Activated T-helper 2 cell treated with anti-CD3 and anti-CD28 coated beads, Interferon-gamma antibody, Interleukin-2, Interleukin-4, amounts not matched to agents 10 μg/mL and 5 μg/mL and 100 μg/mL, durations not matched to agents 14 hours and 24 hours and 36 hours (primary cell): Measurements from ENCODE around the gene SLIRP. TPM values are rescaled to one million over a fixed set of nuclear protein-coding genes. Genes with fewer than 3 reads are reported as not detected.
A peak's percentile ranks its signal among the peaks of the same experiment; 100 is the strongest.

ENCODE experiments used
- DNase-seq: peaks from one replicate; pipeline ENCODE4 v3.0.0; 2021; ENCODE audit warnings: low spot score
- H3K27ac Mint-ChIP-seq: one replicate; pipeline ENCODE4 v1.8.0; 2021; ENCODE audit warnings: mixed read lengths
- H3K27me3 Mint-ChIP-seq: one replicate; pipeline ENCODE4 v1.8.0; 2021; ENCODE audit warnings: low read depth, mixed read lengths
- H3K36me3 Mint-ChIP-seq: one replicate; pipeline ENCODE4 v1.8.0; 2021; ENCODE audit warnings: low read depth, mixed read lengths
- H3K4me1 Mint-ChIP-seq: one replicate; pipeline ENCODE4 v1.8.0; 2021; ENCODE audit warnings: low read depth, mixed read lengths
- H3K4me3 Mint-ChIP-seq: one replicate; pipeline ENCODE4 v1.8.0; 2021; ENCODE audit warnings: low read depth, mild to moderate bottlenecking, moderate library complexity, mixed read lengths
- H3K9me3 Mint-ChIP-seq: one replicate; pipeline ENCODE4 v1.8.0; 2021; ENCODE audit warnings: mixed read lengths
- intact Hi-C: fragments of 100-400 bp; cut with micrococcal nuclease; formaldehyde crosslinking; loops from one replicate; pipeline ENCODE4 v1.15.1; 2023
- total RNA-seq: library from RNA; stranded (reverse); gene quantifications from 2 replicates; pipeline ENCODE4 v1.2.3, GENCODE V29; 2022

SLIRP gene
- total RNA-seq, 1 donor from 2014 or later = 145 TPM

- no peak overlapping the region for H3K4me3 Mint-ChIP-seq
- intact Hi-C loops = no loop called here
- H3K9me3 Mint-ChIP-seq = no peaks in the 10 kb centered on the region
- H3K27ac Mint-ChIP-seq = no peak overlapping the region
- H3K4me1 Mint-ChIP-seq = peaks cover 12% of the 10 kb centered on the region
- DNase-seq = no peak
- no peaks in the 10 kb centered on the region for H3K27me3 Mint-ChIP-seq
- H3K36me3 Mint-ChIP-seq = peaks cover 63% of the 10 kb centered on the region
Observed at GRCh38 chr14:77752799-77753516, 45.1 kb downstream of the SLIRP start.

- peaks cover 4% of the 10 kb centered on the region for H3K27me3 Mint-ChIP-seq
- peak within 1 kb of the TSS; percentile 97 for H3K27ac Mint-ChIP-seq
- H3K9me3 Mint-ChIP-seq = no peaks in the 10 kb centered on the region
- intact Hi-C loops = loop anchor here (1.0 kb wide), 3 partner anchors 40 to 439 kb away; partner anchors contain the start of genes ADCK1, GSTZ1 and VIPAS39
- peak; percentile 90 for DNase-seq
- peak within 1 kb of the TSS; percentile 97 for H3K4me3 Mint-ChIP-seq
- peaks cover 28% of the 10 kb centered on the region for H3K4me1 Mint-ChIP-seq
- peaks cover 28% of the 10 kb centered on the region for H3K36me3 Mint-ChIP-seq
Observed at GRCh38 chr14:77760381-77761204, 52.7 kb downstream of the SLIRP start, which contains the start of gene SNW1. Gene SNW1, minus strand, starts transcription at chr14:77761156. Its CDS starts 29 bp downstream, at chr14:77761127.

DNA sequence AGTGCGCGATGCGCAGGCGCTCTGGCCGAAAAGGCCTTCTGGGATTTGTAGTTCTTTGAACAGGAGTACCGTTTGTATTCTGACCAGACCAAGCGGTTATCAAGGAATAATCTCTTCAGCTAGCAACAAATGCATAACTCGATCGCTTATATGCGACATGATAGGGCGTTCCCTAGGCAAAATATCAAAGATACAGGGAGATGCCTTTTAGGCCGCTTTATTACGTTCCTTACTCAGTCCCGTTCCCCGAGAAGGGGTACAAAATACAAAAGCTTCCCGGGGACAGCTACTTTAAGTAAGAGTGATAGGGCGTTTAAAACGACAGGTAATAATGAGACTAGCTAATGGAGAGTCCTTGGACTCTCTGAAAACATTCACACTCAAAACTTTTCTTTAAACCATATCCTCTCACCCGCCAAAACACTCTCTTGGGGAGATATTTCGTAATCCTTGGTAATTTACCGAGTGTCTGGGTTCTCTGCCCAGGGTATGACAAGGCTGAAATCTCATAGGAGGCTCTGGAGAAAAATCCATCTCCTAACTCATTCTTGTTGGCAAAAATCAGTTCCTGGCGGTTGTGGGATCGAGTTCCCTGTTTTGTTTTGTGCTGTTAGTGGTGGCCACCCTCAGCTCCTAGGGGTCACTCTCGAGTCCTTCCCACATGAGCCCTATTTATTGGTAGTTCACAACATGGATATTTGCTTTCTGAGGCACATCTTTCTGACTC lies 53.5 kb downstream of the SLIRP start:
- no peak for DNase-seq
- H3K4me3 Mint-ChIP-seq = peak overlapping the region; percentile 97

DNA sequence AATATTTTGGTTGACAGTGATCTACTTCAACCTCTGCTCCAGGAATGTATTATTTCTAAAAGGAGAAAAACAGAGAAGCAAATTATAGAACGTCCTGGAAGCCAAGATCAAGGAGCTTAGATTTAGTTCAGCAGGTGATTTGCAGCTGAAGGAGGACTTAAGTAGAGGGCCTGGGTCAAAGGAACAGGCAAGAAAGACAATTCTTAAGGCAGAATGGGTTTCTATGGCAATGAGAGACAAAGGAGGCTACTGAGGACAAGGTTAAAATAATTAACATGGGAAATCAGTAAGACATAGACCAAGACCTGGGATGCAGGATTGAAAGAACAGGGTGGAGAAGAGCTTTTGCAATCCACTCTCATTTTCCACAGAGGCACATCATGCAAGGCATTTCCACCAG lies 55.4 kb downstream of the SLIRP start:
- peaks cover 4% of the 10 kb centered on the region for H3K27me3 Mint-ChIP-seq
- H3K4me3 Mint-ChIP-seq = no peak overlapping the region
- no peaks in the 10 kb centered on the region for H3K9me3 Mint-ChIP-seq
- H3K36me3 Mint-ChIP-seq = peaks cover 13% of the 10 kb centered on the region
- no peak overlapping the region for H3K27ac Mint-ChIP-seq
- peaks cover 20% of the 10 kb centered on the region for H3K4me1 Mint-ChIP-seq
- intact Hi-C loops = no loop called here
- no peak for DNase-seq

More for the DNA sequence above, 53.5 kb downstream of the SLIRP start:
- H3K27me3 Mint-ChIP-seq = peaks cover 4% of the 10 kb centered on the region
- peaks cover 24% of the 10 kb centered on the region for H3K36me3 Mint-ChIP-seq
- intact Hi-C loops = loop anchor here (1.0 kb wide), 2 partner anchors 39 to 440 kb away; partner anchors contain the start of genes ADCK1 and GSTZ1
- H3K27ac Mint-ChIP-seq = peak overlapping the region; percentile 97
- peaks cover 27% of the 10 kb centered on the region for H3K4me1 Mint-ChIP-seq
- H3K9me3 Mint-ChIP-seq = no peaks in the 10 kb centered on the region

DNA sequence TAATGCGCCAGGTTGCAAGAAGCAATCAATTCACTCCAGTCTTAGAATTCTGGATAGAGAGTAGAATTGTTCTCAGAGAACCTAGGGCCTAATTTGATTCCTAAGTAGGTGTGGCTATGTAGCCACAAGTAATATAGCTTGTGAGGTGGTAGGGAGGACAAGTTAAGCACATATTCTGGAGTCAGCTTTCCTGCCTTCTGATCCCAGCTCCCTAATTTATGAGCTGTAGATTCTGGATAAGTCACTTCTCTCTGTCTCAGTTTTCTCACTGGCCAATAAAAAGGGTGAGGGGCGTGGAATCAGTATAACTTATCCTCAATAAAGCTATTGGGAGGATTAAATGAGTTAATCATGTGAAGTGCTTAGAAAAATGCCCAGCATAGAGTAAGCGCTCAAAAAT lies 56.1 kb downstream of the SLIRP start:
- Mint-ChIP-seq H3K9me3 (no peaks in the 10 kb centered on the region), H3K4me3 (no peak overlapping the region), H3K36me3 (peaks cover 6% of the 10 kb centered on the region), H3K27me3 (peaks cover 4% of the 10 kb centered on the region), H3K27ac (no peak overlapping the region), H3K4me1 (peaks cover 13% of the 10 kb centered on the region)
- DNase-seq = no peak
- intact Hi-C loops = no loop called here

Other genes starting within 250 kb of the SLIRP start
- gene ISM2, start 209.3 kb upstream of the SLIRP start, total RNA-seq = 0.11 TPM in 1 of 2 replicates, not detected in the other
- 26.6 and 29.6 TPM in 2 replicates for gene SPTLC2, start 91.5 kb upstream of the SLIRP start, total RNA-seq
- gene ALKBH1, start 80 bp upstream of the SLIRP start, total RNA-seq = 14.6 and 15.3 TPM in 2 replicates
- gene SNW1, start 53.1 kb downstream of the SLIRP start, total RNA-seq = 101 and 114 TPM in 2 replicates
- 4.1 and 5.2 TPM in 2 replicates for gene ADCK1, start 92.0 kb downstream of the SLIRP start, total RNA-seq